Measurements from ENCODE around the gene USH1G.

DNA sequence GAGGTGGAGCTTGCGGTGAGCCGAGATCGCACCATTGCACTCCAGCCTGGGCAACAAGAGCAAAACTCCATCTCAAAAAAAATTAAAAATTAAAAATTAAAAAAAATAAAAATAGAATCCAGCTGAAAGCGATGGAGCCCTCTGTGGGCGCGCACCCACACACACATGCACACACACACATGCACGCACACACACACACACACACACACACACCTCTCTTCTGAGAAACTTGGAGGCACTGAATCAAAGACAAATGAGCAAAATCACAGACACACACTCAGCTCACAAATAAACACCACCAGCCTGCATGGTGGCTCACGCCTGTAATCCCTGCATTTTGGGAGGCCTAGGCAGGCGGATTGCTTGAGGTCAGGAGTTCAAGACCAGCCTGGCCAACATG is 20.0 kb downstream of the USH1G start:
- TF ChIP-seq, protein P1, sequence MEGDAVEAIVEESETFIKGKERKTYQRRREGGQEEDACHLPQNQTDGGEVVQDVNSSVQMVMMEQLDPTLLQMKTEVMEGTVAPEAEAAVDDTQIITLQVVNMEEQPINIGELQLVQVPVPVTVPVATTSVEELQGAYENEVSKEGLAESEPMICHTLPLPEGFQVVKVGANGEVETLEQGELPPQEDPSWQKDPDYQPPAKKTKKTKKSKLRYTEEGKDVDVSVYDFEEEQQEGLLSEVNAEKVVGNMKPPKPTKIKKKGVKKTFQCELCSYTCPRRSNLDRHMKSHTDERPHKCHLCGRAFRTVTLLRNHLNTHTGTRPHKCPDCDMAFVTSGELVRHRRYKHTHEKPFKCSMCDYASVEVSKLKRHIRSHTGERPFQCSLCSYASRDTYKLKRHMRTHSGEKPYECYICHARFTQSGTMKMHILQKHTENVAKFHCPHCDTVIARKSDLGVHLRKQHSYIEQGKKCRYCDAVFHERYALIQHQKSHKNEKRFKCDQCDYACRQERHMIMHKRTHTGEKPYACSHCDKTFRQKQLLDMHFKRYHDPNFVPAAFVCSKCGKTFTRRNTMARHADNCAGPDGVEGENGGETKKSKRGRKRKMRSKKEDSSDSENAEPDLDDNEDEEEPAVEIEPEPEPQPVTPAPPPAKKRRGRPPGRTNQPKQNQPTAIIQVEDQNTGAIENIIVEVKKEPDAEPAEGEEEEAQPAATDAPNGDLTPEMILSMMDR (IDR thresholded peaks at IDR 0.05; ENCODE audit: insufficient read depth, low read depth, low read length): no peak
- TF ChIP-seq EZH2 (IDR thresholded peaks at IDR 0.05; ENCODE audit: insufficient read depth, low read length): no peak

Measured in astrocyte (in vitro differentiated cells and primary cell).